OCI-LY3 (cell line): ENCODE data around the gene CTSW.

Experiments used
- H2AFZ ChIP-seq: fragments of 200-600, 300-600 bp; shearing (Covaris generic); 2 replicates; pipeline ENCODE4 v1.6.0; 2014; ENCODE audit warnings: antibody characterized with exemption, low read depth, low read length
- H3K27ac ChIP-seq: fragments of 200-600, 300-600 bp; sonication (generic); 2 replicates; pipeline ENCODE4 v1.5.1; 2014; ENCODE audit warnings: mild to moderate bottlenecking, low read length, moderate library complexity, mixed read lengths
- H3K27me3 ChIP-seq: fragments of 200-600, 300-600 bp; sonication (generic); 2 replicates; pipeline ENCODE4 v1.6.1; 2014; ENCODE audit warnings: low read depth, low read length, mixed read lengths
- H3K36me3 ChIP-seq: fragments of 200-600, 300-600 bp; sonication (generic); replicated peaks from 2 replicates; pipeline ENCODE3; 2014; ENCODE audit warnings: low read depth, low read length, mixed read lengths
- H3K4me1 ChIP-seq: fragments of 300-600, 200-600 bp; sonication (generic); 2 replicates; pipeline ENCODE4 v1.6.1; 2014; ENCODE audit warnings: low read length, mixed read lengths
- H3K4me2 ChIP-seq: fragments of 200-600, 300-600 bp; sonication (generic); 2 replicates; pipeline ENCODE4 v1.6.1; 2014; ENCODE audit warnings: low read length, mixed read lengths
- H3K4me3 ChIP-seq: fragments of 300-600, 200-600 bp; sonication (generic); 2 replicates; pipeline ENCODE4 v1.5.1; 2014; ENCODE audit warnings: antibody characterized with exemption, mild to moderate bottlenecking, low read length, moderate library complexity
- H3K79me2 ChIP-seq: fragments of 300-600, 200-600 bp; shearing (Covaris generic); 2 replicates; pipeline ENCODE4 v1.6.1; 2014; ENCODE audit warnings: mild to moderate bottlenecking, low read length, mixed read lengths
- H3K9ac ChIP-seq: fragments of 300-600, 200-600 bp; shearing (Covaris generic); 2 replicates; pipeline ENCODE4 v1.6.0; 2014; ENCODE audit warnings: mild to moderate bottlenecking, low read length, moderate library complexity
- H3K9me3 ChIP-seq: fragments of 200-600, 300-600 bp; shearing (Covaris generic); 2 replicates; pipeline ENCODE4 v1.6.1; 2014; ENCODE audit warnings: low read length, mixed read lengths; ENCODE audit not compliant: insufficient read depth
- H4K20me1 ChIP-seq: fragments of 200-600, 300-600 bp; sonication (generic); 2 replicates; pipeline ENCODE4 v1.6.1; 2016; ENCODE audit warnings: low read length, mixed read lengths; ENCODE audit not compliant: insufficient read depth
- CTCF ChIP-seq: fragments of 200-600, 300-600 bp; sonication (generic); IDR thresholded peaks from 2 replicates; pipeline ENCODE4 v1.5.1; 2014; ENCODE audit warnings: antibody characterized with exemption, low read length, low read depth
- EZH2phosphoT487 ChIP-seq: fragments of 200-600 bp; shearing (Covaris generic); IDR thresholded peaks from 2 replicates; pipeline ENCODE4 v1.6.1; 2018; ENCODE audit warnings: antibody characterized with exemption, mixed run types, low read depth

CTSW gene

DNA sequence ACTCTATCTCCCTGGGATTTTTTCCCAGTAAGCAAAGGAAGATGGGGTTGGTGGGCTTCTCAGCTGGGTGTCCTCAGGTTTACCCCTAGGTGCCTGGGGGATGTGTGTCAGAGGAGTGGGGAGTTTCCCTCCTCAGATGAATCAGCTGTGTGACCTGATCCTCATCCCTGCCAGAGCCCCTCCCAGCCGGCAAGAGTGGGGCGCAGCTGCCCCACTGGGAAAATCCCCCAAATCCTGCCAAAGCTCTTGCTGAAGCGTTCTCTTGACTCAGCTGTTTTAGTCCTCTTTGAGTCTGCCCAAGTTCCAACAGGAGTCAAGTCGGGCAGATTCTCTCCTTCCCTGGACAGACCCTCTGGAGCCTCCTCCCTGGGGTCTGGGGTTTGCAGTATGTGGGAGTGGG, 33.2 kb downstream of the CTSW start:
- peaks cover 9% of the 10 kb centered on the region for H3K79me2 ChIP-seq
- no peak overlapping the region for H3K9ac ChIP-seq
- TF ChIP-seq CTCF (no peak), EZH2phosphoT487 (no peak)
- H4K20me1 ChIP-seq = no peaks in the 10 kb centered on the region
- peaks cover 5% of the 10 kb centered on the region for H3K36me3 ChIP-seq
- peaks cover 29% of the 10 kb centered on the region for H3K4me1 ChIP-seq
- peaks cover 13% of the 10 kb centered on the region for H3K27me3 ChIP-seq
- H3K9me3 ChIP-seq = no peaks in the 10 kb centered on the region
- H2AFZ ChIP-seq = no peak overlapping the region
- H3K4me3 ChIP-seq = no peak overlapping the region
- H3K4me2 ChIP-seq = peak overlapping the region; percentile 48
- no peak overlapping the region for H3K27ac ChIP-seq

GRCh38 chr11:65915101-65915820, 35.6 kb downstream of the CTSW start:
- TF ChIP-seq CTCF (no peak), EZH2phosphoT487 (no peak)
- Histone ChIP-seq H2AFZ (no peak overlapping the region), H3K4me1 (peaks cover 31% of the 10 kb centered on the region), H3K79me2 (peaks cover 23% of the 10 kb centered on the region), H3K9ac (no peak overlapping the region), H3K9me3 (no peaks in the 10 kb centered on the region), H3K4me2 (no peak overlapping the region), H3K27ac (no peak overlapping the region), H3K27me3 (no peaks in the 10 kb centered on the region), H3K4me3 (no peak overlapping the region), H4K20me1 (no peaks in the 10 kb centered on the region), H3K36me3 (peaks cover 5% of the 10 kb centered on the region)

DNA sequence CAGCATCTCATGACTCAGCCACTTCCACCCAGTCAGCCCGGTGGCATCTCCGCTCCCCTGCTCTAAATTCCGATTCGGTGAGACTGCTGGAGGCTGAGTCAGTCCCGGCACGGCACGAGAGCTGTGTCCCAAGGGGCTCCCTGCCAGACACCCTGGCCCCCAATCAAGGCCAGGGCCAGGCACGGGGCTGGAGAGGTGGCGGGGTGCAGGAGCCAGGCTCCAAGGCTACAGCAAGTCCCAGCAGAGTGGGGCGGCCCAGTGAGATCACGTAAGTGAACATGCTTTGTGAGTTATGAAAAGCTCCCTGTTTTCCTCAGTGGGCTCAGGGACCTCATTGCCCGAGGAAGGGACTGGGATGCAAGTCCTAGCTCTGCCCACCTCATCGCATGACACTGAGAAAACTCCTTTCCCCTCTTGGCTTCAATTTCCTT, 36.2 kb downstream of the CTSW start:
- Histone ChIP-seq H3K4me3 (no peak overlapping the region), H3K9ac (no peak overlapping the region), H3K36me3 (peaks cover 10% of the 10 kb centered on the region), H2AFZ (no peak overlapping the region), H3K4me2 (no peak overlapping the region), H3K9me3 (no peaks in the 10 kb centered on the region), H4K20me1 (no peaks in the 10 kb centered on the region), H3K27ac (no peak overlapping the region), H3K27me3 (no peaks in the 10 kb centered on the region), H3K4me1 (peaks cover 36% of the 10 kb centered on the region), H3K79me2 (peaks cover 27% of the 10 kb centered on the region)
- TF ChIP-seq CTCF (no peak), EZH2phosphoT487 (no peak)

GRCh38 chr11:65916391-65916790, 36.8 kb downstream of the CTSW start:
- Histone ChIP-seq H3K27ac (no peak overlapping the region), H3K9ac (no peak overlapping the region)

More at GRCh38 chr11:65916391-65916790, 36.8 kb downstream of the CTSW start:
- peaks cover 10% of the 10 kb centered on the region for H3K36me3 ChIP-seq
- TF ChIP-seq CTCF = no peak
- TF ChIP-seq EZH2phosphoT487 = no peak
- no peaks in the 10 kb centered on the region for H3K9me3 ChIP-seq
- H3K27me3 ChIP-seq = no peaks in the 10 kb centered on the region
- H2AFZ ChIP-seq = no peak overlapping the region
- H3K4me1 ChIP-seq = peaks cover 35% of the 10 kb centered on the region
- H4K20me1 ChIP-seq = no peaks in the 10 kb centered on the region
- no peak overlapping the region for H3K4me3 ChIP-seq
- no peak overlapping the region for H3K4me2 ChIP-seq
- peaks cover 27% of the 10 kb centered on the region for H3K79me2 ChIP-seq
